GM03348 (cell line): ENCODE results near the gene PHGDH.
"Not testable (repeated sequence)": the region's sequence is repeated elsewhere in the genome, so short reads cannot be mapped to it uniquely, and the experiment has no call there.

Experiments used
- DNase-seq: peaks from one replicate; pipeline ENCODE4 v3.0.0; 2012; ENCODE audit warnings: low spot score

The PHGDH gene

DNA sequence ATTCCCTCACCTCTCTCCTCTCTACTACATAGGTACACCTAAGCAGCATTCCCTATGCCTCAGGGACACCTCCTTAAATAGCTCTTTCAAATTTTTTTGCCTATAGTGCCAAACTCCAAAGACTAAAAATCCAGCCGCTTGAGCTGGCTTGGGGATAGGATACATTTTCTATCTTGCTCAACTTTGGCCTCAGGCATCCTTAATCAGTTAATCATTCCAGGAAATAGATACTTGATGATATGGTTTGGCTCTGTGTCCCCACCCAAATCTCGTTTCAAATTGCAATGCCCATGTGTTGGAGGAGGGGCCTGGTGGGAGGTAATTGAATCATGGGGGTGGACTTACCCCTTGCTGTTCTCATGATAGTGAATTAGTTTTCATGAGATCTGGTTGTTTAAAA is 11.4 kb upstream of the PHGDH start:
- DNase-seq: no peak

GRCh38 chr1:119701659-119702058 is 10.1 kb upstream of the PHGDH start:
- DNase-seq: no peak

DNA sequence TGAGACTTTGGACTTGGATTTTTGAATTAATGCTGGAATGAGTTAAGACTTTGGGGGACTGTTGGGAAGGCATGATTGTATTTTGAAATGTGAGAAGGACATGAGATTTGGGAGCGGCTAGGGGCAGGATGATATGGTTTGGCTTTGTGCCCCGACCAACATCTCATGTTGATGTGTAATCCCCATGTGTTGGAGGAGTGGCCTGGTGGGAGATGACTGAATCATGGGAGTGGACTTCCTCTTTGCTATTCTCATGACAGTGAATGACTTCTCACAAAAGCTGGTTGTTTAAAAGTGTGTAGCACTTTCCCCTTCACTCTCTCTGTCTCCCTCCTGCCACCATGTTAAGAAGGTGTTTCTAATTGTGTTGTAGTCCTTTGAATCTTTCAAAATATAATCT is 9.3 kb upstream of the PHGDH start:
- DNase-seq: peak; percentile 16

GRCh38 chr1:119703666-119704450 is 7.9 kb upstream of the PHGDH start:
- no peak for DNase-seq

DNA sequence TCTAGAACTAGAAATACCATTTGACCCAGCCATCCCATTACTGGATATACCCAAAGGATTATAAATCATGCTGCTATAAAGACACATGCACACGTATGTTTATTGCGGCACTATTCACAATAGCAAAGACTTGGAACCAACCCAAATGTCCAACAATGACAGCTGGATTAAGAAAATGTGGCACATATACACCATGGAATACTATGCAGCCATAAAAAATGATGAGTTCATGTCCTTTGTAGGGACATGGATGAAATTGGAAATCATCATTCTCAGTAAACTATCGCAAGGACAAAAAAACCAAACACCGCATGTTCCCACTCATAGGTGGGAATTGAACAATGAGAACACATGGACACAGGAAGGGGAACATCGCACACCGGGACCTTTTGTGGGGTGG is 5.1 kb upstream of the PHGDH start:
- DNase-seq: not testable (repeated sequence)

DNA sequence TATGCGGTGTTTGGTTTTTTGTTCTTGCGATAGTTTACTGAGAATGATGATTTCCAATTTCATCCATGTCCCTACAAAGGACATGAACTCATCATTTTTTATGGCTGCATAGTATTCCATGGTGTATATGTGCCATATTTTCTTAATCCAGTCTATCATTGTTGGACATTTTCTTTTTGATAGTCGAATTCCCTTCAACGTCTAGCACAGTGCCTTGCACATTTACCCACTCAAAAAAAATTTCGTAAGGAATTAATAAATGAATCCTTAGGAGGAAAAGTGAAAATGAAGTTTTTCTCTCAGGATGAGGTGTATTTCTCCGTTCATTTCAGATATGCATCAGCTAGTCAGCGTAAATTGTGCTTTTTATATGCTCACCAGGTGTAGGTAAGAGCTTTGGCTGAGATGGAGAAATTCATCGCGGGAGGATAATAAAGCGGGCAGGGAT is 354 bp upstream of the PHGDH start:
- DNase-seq: not testable (repeated sequence)

- peak; percentile 95 for DNase-seq
These were observed 756 bp downstream of the PHGDH start for GRCh38 chr1:119712342-119713038.

DNA sequence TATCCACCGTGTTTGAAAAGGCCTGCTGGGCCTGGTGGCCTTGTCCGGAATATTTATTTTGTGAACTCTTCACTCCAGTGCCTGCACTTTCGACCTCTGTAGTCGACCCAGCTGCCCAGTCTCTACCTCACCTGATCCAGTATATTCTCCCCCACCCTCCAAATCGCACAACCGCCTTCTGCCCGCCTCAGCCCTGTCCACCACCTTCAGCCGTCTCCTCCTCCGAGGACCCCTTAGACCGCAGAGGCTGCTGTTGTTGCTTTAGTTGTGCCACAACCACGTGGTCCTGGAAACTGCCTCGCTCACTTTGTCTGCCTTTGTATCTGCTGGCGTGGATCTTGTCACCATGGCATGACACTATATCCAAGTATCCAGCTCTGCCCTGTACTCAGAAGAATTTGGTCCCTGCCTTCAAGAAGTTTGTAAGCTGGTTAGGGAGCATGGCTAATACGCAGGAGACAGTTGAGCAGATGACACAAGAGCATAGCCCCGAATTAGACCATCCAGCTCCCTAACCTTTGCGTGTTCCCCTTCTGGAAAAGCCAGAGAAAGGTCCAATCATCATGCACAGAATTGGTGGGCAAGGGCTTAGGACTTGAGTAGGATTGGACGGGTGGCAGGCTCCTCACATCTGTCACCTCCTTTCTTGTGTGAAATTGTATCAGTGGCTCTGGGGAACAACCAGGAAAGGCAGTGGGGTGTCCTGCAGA is 1.5 kb downstream of the PHGDH start:
- no peak for DNase-seq

GRCh38 chr1:119713749-119714456 is 2.2 kb downstream of the PHGDH start:
- DNase-seq: peak; percentile 52

- DNase-seq: peak; percentile 42
These were observed 2.8 kb downstream of the PHGDH start for GRCh38 chr1:119714583-119714982.

DNA sequence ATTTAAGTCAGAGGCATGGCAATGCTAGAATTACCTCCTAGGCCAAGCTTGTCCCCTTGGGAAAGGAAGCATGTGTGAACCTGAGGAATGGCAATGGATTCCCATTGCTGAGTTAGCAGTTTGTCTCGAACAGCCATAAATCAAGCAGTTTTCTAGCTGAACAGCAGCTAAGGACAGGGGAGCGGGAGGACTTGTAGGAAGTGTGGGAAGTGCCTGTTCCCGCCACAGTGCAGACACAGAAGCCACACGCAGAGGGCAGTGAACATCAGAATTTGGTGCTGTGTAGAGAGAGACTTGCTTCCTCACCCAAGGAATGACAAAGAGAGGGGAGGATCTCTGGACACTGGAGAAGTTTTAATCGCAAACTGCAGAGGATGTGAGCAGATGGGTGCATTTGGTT is 3.8 kb downstream of the PHGDH start:
- no peak for DNase-seq

- DNase-seq: no peak
These were observed 6.7 kb downstream of the PHGDH start for GRCh38 chr1:119718409-119718808.

DNA sequence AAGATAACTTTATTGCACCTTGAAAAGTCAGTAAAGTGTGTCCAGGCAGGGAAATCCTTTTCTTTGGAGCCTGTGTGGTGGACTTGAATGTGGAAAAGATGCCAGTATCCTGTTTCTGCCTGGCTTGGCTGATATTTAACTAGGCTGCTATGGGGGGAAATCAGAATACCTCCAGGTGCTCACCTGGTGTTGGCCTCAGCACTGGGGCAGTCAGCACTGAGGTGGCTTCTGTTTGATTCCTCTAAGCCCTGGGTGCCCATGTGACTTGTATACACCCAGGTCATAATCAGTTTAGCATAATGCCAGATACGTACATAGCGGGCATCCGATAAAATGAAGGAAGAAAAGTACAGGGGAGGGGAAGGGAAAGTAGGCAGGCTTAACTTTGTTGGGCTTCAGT is 7.2 kb downstream of the PHGDH start:
- DNase-seq: no peak

- no peak for DNase-seq
These were observed 9.2 kb downstream of the PHGDH start for GRCh38 chr1:119720866-119721440.

- DNase-seq: no peak
These were observed 10.2 kb downstream of the PHGDH start for GRCh38 chr1:119721896-119722295.

DNA sequence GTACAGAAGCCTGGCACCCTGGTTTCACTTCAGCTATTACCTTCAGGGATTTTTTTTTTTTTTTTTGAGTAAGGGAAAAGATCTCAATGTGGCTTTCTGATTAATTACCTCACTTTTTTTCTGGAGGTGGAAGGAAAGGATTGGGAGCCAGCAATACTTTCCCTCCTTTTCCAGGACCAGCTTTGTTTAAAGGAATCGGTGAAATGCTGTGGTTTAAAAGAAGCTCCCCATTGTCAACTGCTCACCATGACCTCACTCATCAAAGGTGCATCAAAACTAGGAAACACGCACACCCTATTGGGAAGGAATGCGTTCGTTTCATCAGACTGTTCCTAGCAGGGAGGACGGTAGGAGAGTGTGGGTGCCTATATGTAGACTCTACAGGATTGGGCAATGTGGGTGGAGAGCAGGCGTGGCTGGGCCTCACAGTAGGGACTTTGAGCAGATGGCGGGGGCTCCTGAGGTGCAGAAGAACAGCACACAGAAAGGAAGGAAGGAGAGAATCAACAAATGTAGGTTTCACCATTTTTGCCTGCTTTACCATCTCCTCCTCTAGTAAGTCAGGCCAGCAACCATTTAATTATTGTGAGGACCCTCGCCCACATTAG is 13.0 kb downstream of the PHGDH start:
- no peak for DNase-seq

GRCh38 chr1:119725626-119726025 is 13.9 kb downstream of the PHGDH start:
- no peak for DNase-seq

- DNase-seq: no peak
These were observed 16.3 kb downstream of the PHGDH start for GRCh38 chr1:119727991-119728390.

GRCh38 chr1:119729044-119729443 is 17.3 kb downstream of the PHGDH start:
- DNase-seq: no peak

DNA sequence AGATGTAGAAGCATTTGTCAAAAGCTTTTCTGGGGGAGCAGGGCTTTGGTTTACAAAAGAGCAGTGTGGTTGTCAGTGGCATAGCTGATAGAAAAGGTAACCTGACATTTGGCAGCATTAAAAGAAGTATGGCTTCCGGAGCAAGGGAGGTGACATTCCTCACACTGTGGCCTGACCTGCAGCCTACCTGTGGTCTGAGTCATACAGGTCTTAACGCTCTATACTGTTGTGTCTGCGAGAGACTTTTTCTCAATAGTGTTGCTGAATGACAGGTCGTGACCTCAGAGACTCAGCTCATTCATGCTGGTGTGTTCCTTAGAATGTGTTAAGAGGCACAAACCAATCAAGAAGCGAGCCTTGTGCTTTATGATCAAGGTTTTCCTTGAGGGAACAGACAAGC is 19.3 kb downstream of the PHGDH start:
- no peak for DNase-seq

GRCh38 chr1:119731741-119732430 is 20.2 kb downstream of the PHGDH start:
- no peak for DNase-seq
